ENCODE results near the gene SLC2A4RG. TPM values are rescaled to one million over a fixed set of nuclear protein-coding genes. Genes with fewer than 3 reads are reported as not detected.
"Not testable (repeated sequence)": the region's sequence is repeated elsewhere in the genome, so short reads cannot be mapped to it uniquely, and the experiment has no call there.

Gene SLC2A4RG
- total RNA-seq, 1 donor from 2014 or later = 14.1 TPM

GRCh38 chr20:63775096-63775978 lies 35.8 kb downstream of the SLC2A4RG start:
- no peak for DNase-seq (ENCODE audit: low read depth, low spot score)

GRCh38 chr20:63776875-63777274 lies 37.3 kb downstream of the SLC2A4RG start:
- DNase-seq (ENCODE audit: low read depth, low spot score) = not testable (repeated sequence)

GRCh38 chr20:63777614-63778013 lies 38.0 kb downstream of the SLC2A4RG start:
- no peak for DNase-seq (ENCODE audit: low read depth, low spot score)

- DNase-seq (ENCODE audit: low read depth, low spot score) = no peak
Measured at GRCh38 chr20:63778034-63778752, 38.6 kb downstream of the SLC2A4RG start.

- no peak for DNase-seq (ENCODE audit: low read depth, low spot score)
Measured at GRCh38 chr20:63778857-63779256, 39.3 kb downstream of the SLC2A4RG start.

GRCh38 chr20:63781181-63781580 lies 41.6 kb downstream of the SLC2A4RG start:
- DNase-seq (ENCODE audit: low read depth, low spot score) = no peak

- no peak for DNase-seq (ENCODE audit: low read depth, low spot score)
Measured at GRCh38 chr20:63782051-63782471, 42.5 kb downstream of the SLC2A4RG start.

- no peak for DNase-seq (ENCODE audit: low read depth, low spot score)
Measured at GRCh38 chr20:63782521-63782971, 43.0 kb downstream of the SLC2A4RG start.

GRCh38 chr20:63783970-63784369 lies 44.4 kb downstream of the SLC2A4RG start:
- DNase-seq (ENCODE audit: low read depth, low spot score) = no peak

- no peak for DNase-seq (ENCODE audit: low read depth, low spot score)
Measured at GRCh38 chr20:63785691-63786131, 46.1 kb downstream of the SLC2A4RG start.

GRCh38 chr20:63787302-63787701 lies 47.7 kb downstream of the SLC2A4RG start:
- no peak for DNase-seq (ENCODE audit: low read depth, low spot score)

- no peak for DNase-seq (ENCODE audit: low read depth, low spot score)
Measured at GRCh38 chr20:63787749-63788148, 48.2 kb downstream of the SLC2A4RG start.

- no peak for DNase-seq (ENCODE audit: low read depth, low spot score)
Measured at GRCh38 chr20:63789836-63790571, 50.4 kb downstream of the SLC2A4RG start.

- no peak for DNase-seq (ENCODE audit: low read depth, low spot score)
Measured at GRCh38 chr20:63790572-63791168, 51.1 kb downstream of the SLC2A4RG start.

GRCh38 chr20:63791497-63792156 lies 52.1 kb downstream of the SLC2A4RG start:
- DNase-seq (ENCODE audit: low read depth, low spot score) = no peak

- no peak for DNase-seq (ENCODE audit: low read depth, low spot score)
Measured at GRCh38 chr20:63792866-63793265, 53.3 kb downstream of the SLC2A4RG start.

Other genes with a start within 250 kb of the SLC2A4RG start
- 0.32 and 0.99 TPM in 2 replicates for gene EEF1A2, start 240.7 kb upstream of the SLC2A4RG start, total RNA-seq
- gene PPDPF, start 219.0 kb upstream of the SLC2A4RG start, total RNA-seq = 21.4 and 23.1 TPM in 2 replicates
- 0.07 and 0.13 TPM in 2 replicates for gene PTK6, start 202.4 kb upstream of the SLC2A4RG start, total RNA-seq
- gene SRMS, start 192.0 kb upstream of the SLC2A4RG start, total RNA-seq = not detected in 2 replicates
- gene FNDC11, start 185.6 kb upstream of the SLC2A4RG start, total RNA-seq = 1.1 and 1.9 TPM in 2 replicates
- 47.2 and 47.4 TPM in 2 replicates for gene HELZ2, start 165.5 kb upstream of the SLC2A4RG start, total RNA-seq
- gene GMEB2, start 112.7 kb upstream of the SLC2A4RG start, total RNA-seq = 10.0 and 10.5 TPM in 2 replicates
- 3.1 and 7.2 TPM in 2 replicates for gene STMN3, start 86.4 kb upstream of the SLC2A4RG start, total RNA-seq
- gene RTEL1, start 81.5 kb upstream of the SLC2A4RG start, total RNA-seq = 16.8 and 21.4 TPM in 2 replicates
- gene TNFRSF6B, start 43.1 kb upstream of the SLC2A4RG start, total RNA-seq = 37.0 and 118 TPM in 2 replicates
- 37.7 and 49.0 TPM in 2 replicates for gene ARFRP1, start 31.8 kb upstream of the SLC2A4RG start, total RNA-seq
- gene ZGPAT, start 31.7 kb upstream of the SLC2A4RG start, total RNA-seq = 21.2 and 30.6 TPM in 2 replicates
- gene LIME1, start 3.1 kb upstream of the SLC2A4RG start, total RNA-seq = 1.6 and 2.8 TPM in 2 replicates
- 7.2 and 13.0 TPM in 2 replicates for gene ZBTB46, start 91.5 kb downstream of the SLC2A4RG start, total RNA-seq
- gene ABHD16B, start 121.7 kb downstream of the SLC2A4RG start, total RNA-seq = not detected in 2 replicates
- 139 and 153 TPM in 2 replicates for gene TPD52L2, start 125.5 kb downstream of the SLC2A4RG start, total RNA-seq
- 106 and 113 TPM in 2 replicates for gene DNAJC5, start 155.3 kb downstream of the SLC2A4RG start, total RNA-seq
- gene UCKL1, start 216.6 kb downstream of the SLC2A4RG start, total RNA-seq = 28.9 and 30.4 TPM in 2 replicates
- 11.7 and 13.1 TPM in 2 replicates for gene ZNF512B, start 230.2 kb downstream of the SLC2A4RG start, total RNA-seq
- 1.5 and 2.5 TPM in 2 replicates for gene SAMD10, start 239.9 kb downstream of the SLC2A4RG start, total RNA-seq
- 71.7 and 83.0 TPM in 2 replicates for gene PRPF6, start 241.4 kb downstream of the SLC2A4RG start, total RNA-seq

All from pulmonary artery endothelial cell (primary cell).